Mesodermal cell (in vitro differentiated cells): ENCODE results near the gene FHIT.

Experiments
- H3K27ac ChIP-seq: 2 replicates; pipeline ENCODE4 v1.7.0; 2013; ENCODE audit warnings: mild to moderate bottlenecking, low read depth, low read length, moderate library complexity; ENCODE audit not compliant: severe bottlenecking
- H3K36me3 ChIP-seq: 2 replicates; pipeline ENCODE4 v1.7.1; 2013; ENCODE audit warnings: mild to moderate bottlenecking, low read length, moderate library complexity; ENCODE audit not compliant: control insufficient read depth, insufficient read depth
- H3K4me1 ChIP-seq: one replicate; pipeline ENCODE4 v1.7.1; 2013; ENCODE audit warnings: mild to moderate bottlenecking, low read length; ENCODE audit not compliant: insufficient read depth, control insufficient read depth, poor library complexity, severe bottlenecking
- H3K4me3 ChIP-seq: 2 replicates; pipeline ENCODE4 v1.7.0; 2013; ENCODE audit warnings: low read length, control low read depth, mild to moderate bottlenecking; ENCODE audit not compliant: insufficient read depth, poor library complexity, severe bottlenecking; ENCODE audit errors: extremely low read depth
- H3K9me3 ChIP-seq: 2 replicates; pipeline ENCODE4 v1.7.1; 2013; ENCODE audit warnings: mild to moderate bottlenecking, low read length, moderate library complexity; ENCODE audit not compliant: control insufficient read depth
- WGBS, 2 experiments: methylation state at CpG; one replicate each; pipeline ENCODE4 v1.1.5; 2013; ENCODE audit warnings: missing lambda C conversion rate in 2 of 2; ENCODE audit not compliant: insufficient coverage in 2 of 2; 5-methylcytosine and 5-hydroxymethylcytosine counted together

FHIT gene

DNA sequence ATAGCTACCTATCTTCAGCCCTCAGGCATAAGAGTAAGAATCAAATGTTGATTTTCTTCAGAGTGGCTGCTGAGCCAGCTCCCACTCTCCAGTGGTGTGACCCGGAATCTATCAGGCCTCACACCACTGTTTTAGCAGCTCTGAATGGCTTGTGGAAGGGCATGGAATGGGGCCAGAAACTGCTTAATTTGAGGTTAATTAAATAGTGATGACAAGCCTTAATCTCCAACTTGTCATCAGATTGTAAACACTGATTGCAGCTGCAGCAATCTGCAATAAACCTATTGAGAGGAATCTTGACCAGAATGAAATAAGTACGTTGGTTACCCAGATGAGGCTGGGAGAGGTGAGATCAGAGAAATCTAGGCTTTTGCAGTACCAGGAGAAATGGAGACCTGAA, 317.4 kb downstream of the FHIT start:
- H3K9me3 ChIP-seq = no peaks in the 10 kb centered on the region
- no peaks in the 10 kb centered on the region for H3K36me3 ChIP-seq
- H3K4me3 ChIP-seq = no peak overlapping the region
- H3K4me1 ChIP-seq = no peaks in the 10 kb centered on the region
- no peak overlapping the region for H3K27ac ChIP-seq
- 80 to 89% methylated on average over 1 of the region's 2 CpGs for WGBS, 2 experiments

DNA sequence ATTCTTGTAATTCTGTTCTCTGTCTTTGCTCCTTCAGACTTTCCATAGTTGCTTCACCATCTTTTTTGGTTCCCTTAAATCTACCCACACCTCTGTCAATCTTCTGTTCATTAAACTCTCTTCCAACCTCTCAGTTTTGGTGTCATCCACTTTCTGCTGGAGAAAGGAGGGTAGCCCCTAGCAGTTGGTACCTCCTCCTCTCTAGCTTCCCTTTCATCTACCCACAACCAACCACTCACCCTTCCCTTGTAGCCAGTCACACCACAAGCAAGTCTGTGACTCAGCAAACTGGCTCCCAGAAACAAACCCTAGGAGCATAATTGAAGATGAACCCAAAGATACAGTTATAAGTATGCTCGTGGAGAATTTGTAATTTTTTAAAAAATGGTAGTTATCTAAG, 318.6 kb downstream of the FHIT start:
- no peaks in the 10 kb centered on the region for H3K9me3 ChIP-seq
- no CpG with 5 or more reads among the region's 1 CpG for WGBS, 2 experiments
- no peak overlapping the region for H3K4me3 ChIP-seq
- no peak overlapping the region for H3K27ac ChIP-seq
- H3K4me1 ChIP-seq = no peaks in the 10 kb centered on the region
- no peaks in the 10 kb centered on the region for H3K36me3 ChIP-seq

DNA sequence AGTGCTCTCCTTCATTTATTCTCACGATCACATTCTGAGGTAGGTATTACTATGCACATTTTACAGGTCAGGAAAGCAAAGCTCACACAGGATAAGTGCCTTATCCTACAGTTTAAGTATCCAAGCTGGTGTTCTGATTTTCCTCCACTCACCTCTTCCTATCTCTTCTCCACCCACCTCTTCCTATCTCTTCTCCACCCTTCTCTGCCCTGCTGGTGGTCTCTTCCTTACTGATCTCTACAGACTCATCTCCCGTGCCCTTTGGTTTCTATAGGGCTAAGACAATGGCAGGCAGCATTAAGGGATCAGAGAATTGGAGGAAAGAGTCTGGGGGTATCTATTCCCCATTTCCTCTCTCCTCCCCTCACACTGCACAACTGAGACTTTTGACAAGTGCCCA, 319.1 kb downstream of the FHIT start:
- Histone ChIP-seq H3K36me3 (no peaks in the 10 kb centered on the region), H3K4me1 (no peaks in the 10 kb centered on the region), H3K4me3 (no peak overlapping the region), H3K9me3 (no peaks in the 10 kb centered on the region), H3K27ac (no peak overlapping the region)
- 83 to 100% methylated on average over 1 of the region's 2 CpGs for WGBS, 2 experiments

DNA sequence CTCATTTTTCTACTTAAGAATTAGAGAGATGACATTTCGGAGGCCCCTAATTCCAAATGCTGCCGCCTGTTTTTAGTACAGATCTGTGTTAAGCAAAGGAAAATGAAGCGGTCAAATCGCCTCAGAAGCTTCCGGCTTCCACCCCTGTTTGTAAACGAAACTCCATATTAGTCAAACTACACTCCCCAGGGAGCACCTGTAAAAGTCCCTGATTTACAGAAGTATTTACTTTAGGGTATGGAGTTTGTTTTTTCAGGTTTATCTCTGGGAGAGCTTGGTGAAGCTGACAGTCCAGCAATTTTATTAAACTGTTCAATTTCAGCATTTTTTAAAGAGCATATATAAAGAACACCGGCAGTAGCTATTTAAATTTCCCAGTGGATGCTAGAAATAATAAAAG, 319.8 kb downstream of the FHIT start:
- H3K36me3 ChIP-seq = no peaks in the 10 kb centered on the region
- H3K4me3 ChIP-seq = no peak overlapping the region
- WGBS, 2 experiments = no CpG with 5 or more reads among the region's 7 CpGs
- no peaks in the 10 kb centered on the region for H3K9me3 ChIP-seq
- no peaks in the 10 kb centered on the region for H3K4me1 ChIP-seq
- H3K27ac ChIP-seq = no peak overlapping the region

DNA sequence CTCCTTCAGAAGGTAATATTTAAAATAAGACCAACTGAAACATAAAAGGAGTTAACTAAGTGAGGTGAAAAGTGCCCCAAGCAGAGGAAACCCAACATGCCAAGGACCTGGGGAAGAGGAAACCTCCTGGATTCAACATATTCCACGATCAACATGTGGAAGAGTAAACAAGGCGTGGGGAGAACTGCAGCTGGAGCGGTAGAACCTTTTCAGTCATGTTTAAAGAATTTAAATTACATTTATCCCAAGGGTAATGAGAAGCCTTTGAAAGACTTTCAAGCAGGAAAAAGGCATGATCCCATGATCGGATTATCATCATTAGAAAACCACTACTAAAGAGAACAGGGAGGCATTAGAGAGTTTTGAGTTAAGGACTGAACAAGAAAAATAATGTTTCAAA, 330.7 kb downstream of the FHIT start:
- Histone ChIP-seq H3K27ac (no peak overlapping the region), H3K9me3 (no peaks in the 10 kb centered on the region), H3K36me3 (no peaks in the 10 kb centered on the region), H3K4me1 (no peaks in the 10 kb centered on the region), H3K4me3 (no peak overlapping the region)
- WGBS, 2 experiments = no CpG with 5 or more reads among the region's 4 CpGs

DNA sequence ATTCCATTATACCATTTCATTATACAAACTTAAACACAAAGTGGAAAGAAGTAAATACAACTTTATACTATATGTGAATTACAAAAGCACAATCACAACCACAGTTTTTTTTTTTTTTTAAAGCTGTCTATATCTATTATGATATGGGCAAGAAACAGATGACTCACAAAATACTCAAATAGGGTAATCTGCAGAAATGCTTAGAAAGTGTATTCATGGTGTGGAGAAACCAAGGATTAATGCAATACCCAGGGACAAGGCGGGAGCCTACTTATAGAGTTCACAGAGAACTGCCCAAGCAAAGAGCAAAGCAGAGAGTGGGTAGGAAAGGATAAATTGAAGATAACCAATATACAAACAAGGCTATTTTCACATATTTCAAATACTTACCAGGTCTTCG, 332.0 kb downstream of the FHIT start:
- WGBS, 2 experiments = 100% methylated on average over 1 of the region's 2 CpGs; no CpG with 5 or more reads in 1 of the 2 experiments
- Histone ChIP-seq H3K4me1 (no peaks in the 10 kb centered on the region), H3K9me3 (no peaks in the 10 kb centered on the region), H3K36me3 (no peaks in the 10 kb centered on the region), H3K4me3 (no peak overlapping the region), H3K27ac (no peak overlapping the region)

DNA sequence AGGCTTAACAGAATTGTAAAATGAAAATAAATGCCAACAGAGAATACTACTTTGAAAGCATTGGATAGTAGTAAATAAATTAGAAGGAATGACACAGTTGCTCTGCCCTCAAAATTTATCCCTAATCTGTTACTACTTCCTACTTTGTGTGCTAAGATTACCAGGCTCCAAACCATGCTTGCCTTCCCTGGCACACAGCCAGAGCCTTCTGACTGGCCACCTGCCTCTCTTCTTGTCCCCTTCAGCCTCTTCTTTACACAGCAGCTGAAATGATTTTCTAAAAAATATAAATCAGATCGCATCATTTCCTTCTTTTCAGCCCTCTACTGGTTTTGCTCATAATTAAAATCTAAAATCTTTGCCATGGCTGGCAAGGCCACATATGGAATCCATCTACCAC, 334.1 kb downstream of the FHIT start:
- Histone ChIP-seq H3K4me1 (no peaks in the 10 kb centered on the region), H3K9me3 (no peaks in the 10 kb centered on the region), H3K4me3 (no peak overlapping the region), H3K36me3 (no peaks in the 10 kb centered on the region), H3K27ac (no peak overlapping the region)
- WGBS, 2 experiments = 22 to 38% methylated on average over 1 of the region's 1 CpG

DNA sequence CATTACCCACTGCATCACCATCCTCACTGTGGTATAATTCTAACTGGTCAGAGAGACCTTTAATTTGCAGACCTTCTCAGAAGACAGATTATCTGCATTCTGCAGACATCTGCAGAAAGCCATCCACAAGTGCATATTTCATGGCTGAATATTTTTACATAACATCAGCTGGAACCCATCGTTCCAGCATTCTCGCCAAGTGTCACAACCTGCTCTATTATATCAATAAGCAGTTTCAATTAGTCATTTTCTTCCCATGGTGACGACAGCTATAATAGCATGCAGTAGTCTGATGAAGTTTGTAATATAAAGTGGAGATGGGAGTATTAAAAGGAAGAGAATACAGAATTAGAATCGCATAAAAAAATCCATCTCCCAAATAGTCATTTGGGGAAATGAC, 334.7 kb downstream of the FHIT start:
- Histone ChIP-seq H3K9me3 (no peaks in the 10 kb centered on the region), H3K36me3 (no peaks in the 10 kb centered on the region), H3K27ac (no peak overlapping the region), H3K4me3 (no peak overlapping the region), H3K4me1 (no peaks in the 10 kb centered on the region)
- WGBS, 2 experiments = 90% methylated on average over 2 of the region's 4 CpGs; no CpG with 5 or more reads in 1 of the 2 experiments

DNA sequence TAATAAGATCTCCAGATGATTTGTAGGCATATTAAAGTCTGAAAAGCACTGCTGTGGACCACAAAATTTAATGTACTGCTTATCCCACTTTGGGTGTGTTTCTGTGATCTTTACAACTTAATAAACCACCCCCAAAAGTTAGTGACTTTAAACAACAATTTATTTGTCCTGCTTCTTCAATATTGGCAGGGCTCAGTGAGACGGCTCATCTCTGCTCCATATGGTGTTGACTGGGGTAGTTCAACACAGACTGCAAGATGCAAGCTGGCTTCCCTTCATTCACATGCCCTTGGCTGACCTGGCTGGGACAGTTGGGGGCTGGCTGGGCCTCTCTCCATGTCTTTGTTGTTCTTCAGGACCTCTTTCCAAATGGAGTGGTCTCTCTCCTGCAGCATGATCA, 337.8 kb downstream of the FHIT start:
- Histone ChIP-seq H3K27ac (no peak overlapping the region), H3K9me3 (no peaks in the 10 kb centered on the region), H3K4me1 (no peaks in the 10 kb centered on the region), H3K4me3 (no peak overlapping the region), H3K36me3 (no peaks in the 10 kb centered on the region)
- 83 to 90% methylated on average over 1 of the region's 1 CpG for WGBS, 2 experiments

DNA sequence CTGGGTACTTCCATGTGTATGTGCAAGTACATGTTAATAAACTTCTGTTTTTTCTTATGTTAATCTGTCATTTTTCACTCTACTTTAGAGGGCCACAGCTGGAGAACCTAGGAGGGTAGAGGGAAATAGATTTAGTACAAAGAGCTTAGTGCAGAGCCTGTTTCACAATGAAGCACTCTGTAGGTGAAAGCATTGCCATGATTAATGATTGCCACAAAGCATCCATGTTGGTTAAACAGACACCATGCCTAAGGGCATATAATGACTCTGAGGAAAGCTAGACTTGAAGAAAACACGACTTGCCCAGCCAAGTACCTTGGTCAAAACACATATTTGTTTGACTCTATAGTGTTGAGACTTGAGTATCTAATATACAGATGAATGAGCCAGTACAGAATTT, 338.4 kb downstream of the FHIT start:
- H3K4me1 ChIP-seq = no peaks in the 10 kb centered on the region
- no peak overlapping the region for H3K27ac ChIP-seq
- H3K9me3 ChIP-seq = no peaks in the 10 kb centered on the region
- H3K36me3 ChIP-seq = no peaks in the 10 kb centered on the region
- H3K4me3 ChIP-seq = no peak overlapping the region
- 80% methylated on average over 1 of the region's 1 CpG; no CpG with 5 or more reads in 1 of the 2 experiments for WGBS, 2 experiments

DNA sequence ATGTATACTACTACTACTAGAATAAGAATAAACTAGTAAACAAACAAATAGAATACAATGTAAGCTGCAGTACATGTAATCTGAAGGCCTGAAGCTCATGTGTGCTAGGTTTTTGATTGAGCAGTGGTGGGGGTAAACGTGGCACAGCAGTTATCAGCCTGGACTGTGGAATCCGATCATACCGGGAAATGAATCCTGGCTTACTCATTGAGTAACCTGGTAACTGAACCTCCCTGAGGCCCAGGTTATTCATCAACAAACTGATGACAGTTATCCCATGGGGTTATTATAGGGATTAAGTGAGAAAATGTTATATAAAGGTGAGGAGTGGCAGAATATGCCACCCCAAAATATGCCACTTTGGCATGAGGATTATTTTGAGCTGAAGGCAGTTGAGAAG, 339.1 kb downstream of the FHIT start:
- Histone ChIP-seq H3K4me1 (no peaks in the 10 kb centered on the region), H3K4me3 (no peak overlapping the region), H3K36me3 (no peaks in the 10 kb centered on the region), H3K9me3 (no peaks in the 10 kb centered on the region), H3K27ac (no peak overlapping the region)
- WGBS, 2 experiments = 81% methylated on average over 3 of the region's 3 CpGs; no CpG with 5 or more reads in 1 of the 2 experiments
